GM21367 (cell line): ENCODE measurements around the gene NLRC3.
"Not testable (repeated sequence)": the region's sequence is repeated elsewhere in the genome, so short reads cannot be mapped to it uniquely, and the experiment has no call there.

ENCODE experiments used
- ATAC-seq: cut with Tn5 transposase; IDR thresholded peaks from one replicate; pipeline ENCODE4 v1.9.1; 2021; ENCODE audit not compliant: unreplicated experiment

The NLRC3 gene

GRCh38 chr16:3515897-3516296 lies 61.3 kb downstream of the NLRC3 start:
- ATAC-seq, result no peak

GRCh38 chr16:3514621-3515020 lies 62.6 kb downstream of the NLRC3 start:
- ATAC-seq, result no peak

- no peak for ATAC-seq
Measured at GRCh38 chr16:3513892-3514583, 63.2 kb downstream of the NLRC3 start.

GRCh38 chr16:3511286-3512180 lies 65.7 kb downstream of the NLRC3 start:
- ATAC-seq, result no peak

- no peak for ATAC-seq
Measured at GRCh38 chr16:3510416-3510815, 66.8 kb downstream of the NLRC3 start.

- no peak for ATAC-seq
Measured at GRCh38 chr16:3509470-3509928, 67.7 kb downstream of the NLRC3 start.

- ATAC-seq, result no peak
Measured at GRCh38 chr16:3508736-3509135, 68.5 kb downstream of the NLRC3 start.

GRCh38 chr16:3503523-3503922 lies 73.7 kb downstream of the NLRC3 start:
- ATAC-seq, result no peak

GRCh38 chr16:3501783-3502400 lies 75.3 kb downstream of the NLRC3 start:
- no peak for ATAC-seq

GRCh38 chr16:3501412-3501761 lies 75.8 kb downstream of the NLRC3 start:
- not testable (repeated sequence) for ATAC-seq

- ATAC-seq, result no peak
Measured at GRCh38 chr16:3498988-3499387, 78.2 kb downstream of the NLRC3 start.

GRCh38 chr16:3497771-3498170 lies 79.4 kb downstream of the NLRC3 start:
- ATAC-seq, result no peak

- no peak for ATAC-seq
Measured at GRCh38 chr16:3496386-3496785, 80.8 kb downstream of the NLRC3 start.

GRCh38 chr16:3495176-3495575 lies 82.0 kb downstream of the NLRC3 start, which contains the start of gene C16orf90:
Gene C16orf90 (minus strand): TSS chr16:3495489. CDS start chr16:3495421, 68 bp downstream.
- ATAC-seq, result no peak

- no peak for ATAC-seq
Measured at GRCh38 chr16:3494386-3494973, 82.7 kb downstream of the NLRC3 start.

GRCh38 chr16:3492356-3492755 lies 84.8 kb downstream of the NLRC3 start:
- ATAC-seq, result no peak

GRCh38 chr16:3490911-3491629 lies 86.1 kb downstream of the NLRC3 start:
- ATAC-seq, result no peak
